HCT116 (cell line): Measurements from ENCODE around the gene SIVA1. TPM values are rescaled to one million over a fixed set of nuclear protein-coding genes. Genes with fewer than 3 reads are reported as not detected.

Experiments used
- ATAC-seq: fragments of 200-7000 bp; cut with Tn5 transposase; 2 replicates; pipeline ENCODE4 v1.9.1; 2020; ENCODE audit warnings: mild to moderate bottlenecking, moderate library complexity
- BruUV-seq: library from RNA; stranded (reverse); fragments of 400-500 nt; replicated peaks from 2 replicates; lab custom pipeline; 2021; lab: Mats Ljungman, UMichigan
- CTCF ChIA-PET: fragments of 300-600 bp; sonication (Branson Sonifier 250); formaldehyde crosslinking; loops from one replicate; lab custom pipeline; 2021; ENCODE audit warnings: antibody characterized with exemption; lab: Charles Lee
- POLR2A ChIA-PET: fragments of 300-600, 350-600 bp; sonication (Branson Sonifier 250); formaldehyde crosslinking; loops from one replicate; lab custom pipeline; 2021; ENCODE audit warnings: antibody characterized with exemption; lab: Charles Lee
- RAD21 ChIA-PET, 2 experiments: fragments of 300-600 bp; sonication (Branson Sonifier 250); formaldehyde crosslinking; loops; one replicate each; lab custom pipeline; 2023; ENCODE audit warnings: low total read pairs in 2 of 2; ENCODE audit not compliant: uncharacterized antibody in 2 of 2, unreplicated experiment in 2 of 2, low non-redundant PET in 1 of 2; lab: Charles Lee
- DNase-seq: peaks from one replicate; pipeline ENCODE4 v3.0.0-alpha.2; 2010; ENCODE audit warnings: low read depth, low spot score
- H2AFZ ChIP-seq: fragments of 200-600 bp; shearing (Covaris generic), sonication (generic); 2 replicates; pipeline ENCODE4 v1.6.1; 2017; ENCODE audit warnings: low read depth, mixed run types, mixed read lengths, antibody characterized with exemption, low read length; ENCODE audit not compliant: poor library complexity, severe bottlenecking
- H3K27ac ChIP-seq: 2 replicates; pipeline ENCODE4 v1.5.1; 2012; ENCODE audit warnings: low read depth, low read length
- H3K27me3 ChIP-seq: fragments of 200-600 bp; sonication (generic); 2 replicates; pipeline ENCODE4 v1.6.1; 2016; ENCODE audit warnings: mixed run types, low read length, mixed read lengths; ENCODE audit not compliant: insufficient read depth
- H3K36me3 ChIP-seq, 2 experiments: fragments of 200-500 bp in 1 of 2; fragments of 200-600 bp in 1 of 2; sonication (Bioruptor generic) in 1 of 2; sonication (generic) in 1 of 2; 2 replicates each; pipeline versions ENCODE4 v1.5.1 to v1.6.1; 2014 to 2016; ENCODE audit warnings: low read length in 2 of 2, inconsistent platforms in 1 of 2, mixed read lengths in 1 of 2, mixed run types in 1 of 2; ENCODE audit not compliant: insufficient read depth in 2 of 2, control insufficient read depth in 1 of 2
- H3K4me1 ChIP-seq, 2 experiments: fragments of 200-600 bp in 1 of 2; sonication (generic) in 1 of 2; 2 replicates each; pipeline versions ENCODE4 v1.5.1 to v1.6.1; 2012 to 2017; ENCODE audit warnings: low read length in 2 of 2, inconsistent platforms in 1 of 2, mild to moderate bottlenecking in 1 of 2, mixed read lengths in 1 of 2, mixed run types in 1 of 2, moderate library complexity in 1 of 2; ENCODE audit not compliant: insufficient read depth in 2 of 2, control insufficient read depth in 1 of 2
- H3K4me2 ChIP-seq: fragments of 200-600 bp; sonication (generic); 2 replicates; pipeline ENCODE4 v1.6.1; 2017; ENCODE audit warnings: mixed run types, low read length, mixed read lengths
- H3K4me3 ChIP-seq, 2 experiments: fragments of 200-600 bp in 1 of 2; sonication (generic) in 1 of 2; replicated peaks in 1 of 2; 2 replicates each; pipeline ENCODE4 v1.5.1; 2011 to 2016; ENCODE audit warnings: low read length in 2 of 2, control low read depth in 1 of 2, low read depth in 1 of 2, mild to moderate bottlenecking in 1 of 2, mixed read lengths in 1 of 2, mixed run types in 1 of 2
- H3K79me2 ChIP-seq: fragments of 200-600 bp; sonication (generic); 2 replicates; pipeline ENCODE4 v1.6.1; 2017; ENCODE audit warnings: mild to moderate bottlenecking, mixed run types, low read length, moderate library complexity, mixed read lengths; ENCODE audit not compliant: insufficient read depth
- H3K9ac ChIP-seq: fragments of 200-600 bp; sonication (generic); 2 replicates; pipeline ENCODE4 v1.6.1; 2016; ENCODE audit warnings: low read length, mixed read lengths
- H3K9me2 ChIP-seq: fragments of 200-600 bp; sonication (generic), shearing (Covaris generic); 2 replicates; pipeline ENCODE4 v1.6.1; 2017; ENCODE audit warnings: mixed run types, mild to moderate bottlenecking, moderate library complexity; ENCODE audit not compliant: insufficient read depth
- H3K9me3 ChIP-seq, 2 experiments: fragments of 200-500 bp in 1 of 2; fragments of 200-600 bp in 1 of 2; sonication (Bioruptor generic) in 1 of 2; sonication (generic) in 1 of 2; 2 replicates each; pipeline ENCODE4 v1.6.1; 2014 to 2017; ENCODE audit warnings: low read length in 2 of 2, mixed read lengths in 2 of 2, inconsistent platforms in 1 of 2, low read depth in 1 of 2, mild to moderate bottlenecking in 1 of 2, mixed run types in 1 of 2, moderate library complexity in 1 of 2; ENCODE audit not compliant: control insufficient read depth in 1 of 2, insufficient read depth in 1 of 2
- H4K20me1 ChIP-seq: fragments of 200-600 bp; sonication (generic), shearing (Covaris generic); 2 replicates; pipeline ENCODE4 v1.6.1; 2017; ENCODE audit warnings: mixed run types, mild to moderate bottlenecking, moderate library complexity; ENCODE audit not compliant: insufficient read depth
- CBX3 ChIP-seq: IDR thresholded peaks from 2 replicates; pipeline ENCODE4 v1.6.1; 2012; ENCODE audit warnings: low read depth
- CEBPB ChIP-seq: IDR thresholded peaks from 2 replicates; pipeline ENCODE4 v1.6.1; 2012; ENCODE audit warnings: low read depth
- EGR1 ChIP-seq: IDR thresholded peaks from 2 replicates; pipeline ENCODE4 v1.6.1; 2012; ENCODE audit warnings: low read depth
- EZH2 ChIP-seq: fragments of 200-600 bp; sonication (generic); IDR thresholded peaks from 2 replicates; pipeline ENCODE4 v1.6.1; 2017; ENCODE audit warnings: antibody characterized with exemption, mixed run types
- EZH2phosphoT487 ChIP-seq: fragments of 200-600 bp; IDR thresholded peaks from 2 replicates; pipeline ENCODE4 v1.6.1; 2018; ENCODE audit warnings: antibody characterized with exemption, borderline replicate concordance
- POLR2A ChIP-seq: IDR thresholded peaks from 2 replicates; pipeline ENCODE4 v1.7.0; 2011; ENCODE audit warnings: borderline replicate concordance; ENCODE audit not compliant: insufficient read depth, insufficient read length; ENCODE audit errors: extremely low read depth
- POLR2AphosphoS5 ChIP-seq: IDR thresholded peaks from 2 replicates; pipeline ENCODE4 v1.6.1; 2011; ENCODE audit warnings: mild to moderate bottlenecking, low read depth, low read length, moderate library complexity
- SIN3A ChIP-seq: IDR thresholded peaks from 2 replicates; pipeline ENCODE4 v1.6.1; 2012; ENCODE audit warnings: low read depth
- SP1 ChIP-seq: IDR thresholded peaks from 2 replicates; pipeline ENCODE4 v1.6.1; 2012; ENCODE audit warnings: low read depth
- YY1 ChIP-seq: IDR thresholded peaks from 2 replicates; pipeline ENCODE4 v1.6.1; 2011; ENCODE audit warnings: low read length, low read depth, moderate library complexity, mild to moderate bottlenecking; ENCODE audit not compliant: insufficient replicate concordance; ENCODE audit errors: extremely low read depth
- ZNF274 ChIP-seq: fragments of 200-500 bp; sonication (Bioruptor generic); IDR thresholded peaks from 2 replicates; pipeline ENCODE4 v1.6.1; 2014; ENCODE audit warnings: mild to moderate bottlenecking, low read depth, low read length, inconsistent platforms
- intact Hi-C: fragments of 100-400 bp; cut with micrococcal nuclease; formaldehyde crosslinking; loops from 2 replicates; pipeline ENCODE4 v1.10.0; 2022
- total RNA-seq: library from RNA; stranded (reverse); gene quantifications from one replicate; pipeline ENCODE4 v1.2.1, GENCODE V29; 2021; ENCODE audit not compliant: unreplicated experiment
- TF ChIP-seq, protein P1 (sequence below), 3 experiments: fragments of 200-600 bp in 1 of 3; sonication (generic) in 1 of 3; IDR thresholded peaks in 2 of 3; conservative IDR thresholded peaks in 1 of 3; 2 replicates each; pipeline ENCODE4 v1.5.1; 2012 to 2017; ENCODE audit warnings: low read depth in 2 of 3, low read length in 2 of 3, antibody characterized with exemption in 1 of 3, borderline replicate concordance in 1 of 3, control low read depth in 1 of 3, mild to moderate bottlenecking in 1 of 3, mixed read lengths in 1 of 3, mixed run types in 1 of 3, moderate library complexity in 1 of 3; ENCODE audit not compliant: insufficient read depth in 1 of 3

SIVA1 gene
- total RNA-seq, 1 experiment from 2014 or later: 141 TPM

DNA sequence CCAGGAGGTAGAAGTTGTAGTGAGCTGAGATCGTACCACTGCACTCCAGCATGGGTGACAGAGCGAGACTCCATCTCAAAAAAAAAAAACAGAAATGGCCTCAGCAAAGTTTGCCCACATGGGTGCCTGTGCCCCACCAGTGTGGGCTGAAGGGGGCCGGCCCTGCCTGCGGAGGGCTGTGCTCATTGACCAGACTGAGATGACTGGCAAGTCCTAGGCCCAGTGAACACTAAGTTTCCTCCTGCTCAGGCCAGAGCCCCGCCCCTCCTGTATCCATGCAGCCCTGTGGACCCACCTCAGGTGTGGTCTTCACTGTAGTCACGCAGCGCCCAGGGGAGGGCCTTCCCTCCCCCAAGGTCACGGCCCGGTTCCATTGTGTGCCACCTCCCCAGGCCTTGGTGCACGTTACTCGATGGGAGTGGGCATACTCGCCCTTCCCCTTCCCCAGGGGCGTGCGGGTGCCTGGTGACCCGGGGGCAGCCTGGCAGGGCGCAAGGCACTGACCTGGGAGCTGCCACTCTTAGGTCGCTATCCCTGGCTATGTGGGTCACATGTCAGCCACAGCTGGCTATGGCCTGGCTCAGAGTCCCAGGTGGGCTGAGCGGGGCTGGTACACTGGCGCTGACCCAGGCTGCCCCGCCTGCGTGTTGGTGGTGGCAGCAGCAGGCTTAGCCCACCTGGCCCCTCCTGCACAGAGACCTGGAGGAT, 47.5 kb upstream of the SIVA1 start:
- Histone ChIP-seq H3K79me2 (peaks cover 2% of the 10 kb centered on the region; the same call in 1 of the 2 replicates), H3K36me3 (peaks cover 15 to 32% of the 10 kb centered on the region in 2 experiments; a peak in 3 of 4 replicates), H3K9ac (no peak overlapping the region), H3K9me3 (no peaks in the 10 kb centered on the region), H3K27ac (no peak overlapping the region; the same call in 1 of the 2 replicates), H3K9me2 (no peaks in the 10 kb centered on the region), H4K20me1 (no peaks in the 10 kb centered on the region), H3K4me1 (peaks cover 0 to 10% of the 10 kb centered on the region in 2 experiments; a peak in 2 of 4 replicates), H3K27me3 (no peaks in the 10 kb centered on the region), H3K4me2 (no peak overlapping the region), H3K4me3 (no peak overlapping the region), H2AFZ (no peak overlapping the region)
- no peak for DNase-seq
- intact Hi-C loops: no loop called here
- no TSS peak for BruUV-seq
- ChIA-PET RAD21 (no interaction called here), POLR2A (no interaction called here), CTCF (interaction anchor here (0.8 kb wide), 1 partner anchor 40 kb away, joined by 3 read pairs; no protein-coding TSS in a partner anchor)
- TF ChIP-seq EGR1: no peak
- no peak for TF ChIP-seq POLR2A
- no peak for TF ChIP-seq CBX3
- no peak for TF ChIP-seq CEBPB
- TF ChIP-seq POLR2AphosphoS5: no peak
- ATAC-seq: peak; percentile 41

DNA sequence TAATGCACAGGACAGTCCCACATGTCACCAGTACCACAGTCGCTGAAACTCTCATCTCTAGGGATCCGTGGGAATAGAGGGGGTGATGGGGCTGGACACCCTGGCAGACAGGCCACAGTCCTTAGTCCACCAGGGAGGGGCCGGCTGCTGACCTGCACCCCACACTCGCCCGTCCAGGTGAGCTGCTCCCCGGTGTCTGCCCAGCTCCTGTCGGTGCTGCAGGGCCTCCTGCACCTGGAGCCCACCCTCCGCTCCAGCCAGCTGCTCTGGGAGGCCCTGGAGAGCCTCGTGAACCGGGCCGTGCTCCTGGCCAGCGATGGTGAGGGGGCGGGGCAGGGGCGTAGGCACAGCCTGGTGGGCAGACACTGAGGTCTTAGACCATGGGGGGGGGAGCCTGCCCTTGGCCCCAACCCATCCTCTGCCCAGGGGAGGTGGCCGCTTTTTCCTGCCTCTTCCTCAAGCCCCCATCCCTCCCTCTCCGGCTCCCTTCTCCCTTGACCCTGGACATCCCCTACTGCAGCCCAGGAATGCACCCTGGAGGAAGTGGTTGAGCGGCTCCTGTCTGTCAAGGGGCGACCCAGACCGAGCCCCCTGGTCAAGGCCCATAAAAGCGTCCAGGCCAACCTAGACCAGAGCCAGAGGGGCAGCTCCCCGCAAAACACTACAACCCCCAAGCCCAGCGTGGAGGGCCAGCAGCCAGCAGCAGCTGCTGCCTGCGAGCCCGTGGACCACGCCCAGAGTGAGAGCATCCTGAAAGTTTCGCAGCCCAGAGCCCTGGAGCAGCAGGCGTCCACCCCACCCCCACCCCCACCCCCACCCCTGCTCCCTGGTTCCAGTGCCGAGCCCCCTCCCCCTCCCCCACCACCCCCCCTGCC, 46.0 kb upstream of the SIVA1 start:
- no peak; the same call in 1 of the 2 replicates for ATAC-seq
- Histone ChIP-seq H3K4me3 (no peak overlapping the region), H2AFZ (no peak overlapping the region), H3K9me3 (no peaks in the 10 kb centered on the region), H3K36me3 (peaks cover 18 to 40% of the 10 kb centered on the region in 2 experiments; a peak in 3 of 4 replicates), H3K9me2 (no peaks in the 10 kb centered on the region), H3K27ac (no peak overlapping the region; the same call in 1 of the 2 replicates), H3K79me2 (no peaks in the 10 kb centered on the region), H4K20me1 (no peaks in the 10 kb centered on the region), H3K4me2 (no peak overlapping the region), H3K27me3 (no peaks in the 10 kb centered on the region), H3K4me1 (peaks cover 0 to 10% of the 10 kb centered on the region in 2 experiments; a peak in 2 of 4 replicates), H3K9ac (no peak overlapping the region)
- no peak for DNase-seq
- intact Hi-C loops: no loop called here
- POLR2A ChIA-PET: interaction anchor here (0.8 kb wide), 1 partner anchor 41 kb away, joined by 3 read pairs; no protein-coding TSS in a partner anchor
- no peak for TF ChIP-seq EZH2phosphoT487
- no peak for TF ChIP-seq POLR2AphosphoS5
- TF ChIP-seq SIN3A: no peak
- TF ChIP-seq POLR2A: no peak
- TF ChIP-seq EZH2: no peak
- no peak for TF ChIP-seq ZNF274
- TF ChIP-seq, protein P1, sequence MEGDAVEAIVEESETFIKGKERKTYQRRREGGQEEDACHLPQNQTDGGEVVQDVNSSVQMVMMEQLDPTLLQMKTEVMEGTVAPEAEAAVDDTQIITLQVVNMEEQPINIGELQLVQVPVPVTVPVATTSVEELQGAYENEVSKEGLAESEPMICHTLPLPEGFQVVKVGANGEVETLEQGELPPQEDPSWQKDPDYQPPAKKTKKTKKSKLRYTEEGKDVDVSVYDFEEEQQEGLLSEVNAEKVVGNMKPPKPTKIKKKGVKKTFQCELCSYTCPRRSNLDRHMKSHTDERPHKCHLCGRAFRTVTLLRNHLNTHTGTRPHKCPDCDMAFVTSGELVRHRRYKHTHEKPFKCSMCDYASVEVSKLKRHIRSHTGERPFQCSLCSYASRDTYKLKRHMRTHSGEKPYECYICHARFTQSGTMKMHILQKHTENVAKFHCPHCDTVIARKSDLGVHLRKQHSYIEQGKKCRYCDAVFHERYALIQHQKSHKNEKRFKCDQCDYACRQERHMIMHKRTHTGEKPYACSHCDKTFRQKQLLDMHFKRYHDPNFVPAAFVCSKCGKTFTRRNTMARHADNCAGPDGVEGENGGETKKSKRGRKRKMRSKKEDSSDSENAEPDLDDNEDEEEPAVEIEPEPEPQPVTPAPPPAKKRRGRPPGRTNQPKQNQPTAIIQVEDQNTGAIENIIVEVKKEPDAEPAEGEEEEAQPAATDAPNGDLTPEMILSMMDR (IDR thresholded peaks at IDR 0.05 in 2 of 3, conservative IDR thresholded peaks at IDR 0.05 in 1 of 3; ENCODE audit: borderline replicate concordance in 1 of 3, insufficient read depth in 1 of 3, low read depth in 2 of 3, low read length in 2 of 3): no peak
- TF ChIP-seq SP1: no peak
- TF ChIP-seq YY1: no peak
- RAD21 ChIA-PET: no interaction called here
- CTCF ChIA-PET: no interaction called here
- no TSS peak for BruUV-seq
